IPS-15b (cell line): Measurements from ENCODE around the gene TRDMT1.

Experiments
- H3K27me3 ChIP-seq: one replicate; pipeline ENCODE4 v1.6.1; 2013; ENCODE audit warnings: low read length; ENCODE audit not compliant: control insufficient read depth, insufficient read depth
- H3K36me3 ChIP-seq: one replicate; pipeline ENCODE4 v1.6.1; 2013; ENCODE audit warnings: low read length; ENCODE audit not compliant: control insufficient read depth, insufficient read depth
- H3K4me1 ChIP-seq: one replicate; pipeline ENCODE4 v1.6.1; 2013; ENCODE audit warnings: mild to moderate bottlenecking, low read length; ENCODE audit not compliant: control insufficient read depth, insufficient read depth
- H3K4me3 ChIP-seq: one replicate; pipeline ENCODE4 v1.5.1; 2013; ENCODE audit warnings: low read depth, low read length
- H3K9ac ChIP-seq: one replicate; pipeline ENCODE4 v1.6.1; 2013; ENCODE audit warnings: low read depth, mild to moderate bottlenecking, low read length
- H3K9me3 ChIP-seq: one replicate; pipeline ENCODE4 v1.6.1; 2013; ENCODE audit warnings: mild to moderate bottlenecking, low read length; ENCODE audit not compliant: control insufficient read depth, insufficient read depth

Gene TRDMT1

DNA sequence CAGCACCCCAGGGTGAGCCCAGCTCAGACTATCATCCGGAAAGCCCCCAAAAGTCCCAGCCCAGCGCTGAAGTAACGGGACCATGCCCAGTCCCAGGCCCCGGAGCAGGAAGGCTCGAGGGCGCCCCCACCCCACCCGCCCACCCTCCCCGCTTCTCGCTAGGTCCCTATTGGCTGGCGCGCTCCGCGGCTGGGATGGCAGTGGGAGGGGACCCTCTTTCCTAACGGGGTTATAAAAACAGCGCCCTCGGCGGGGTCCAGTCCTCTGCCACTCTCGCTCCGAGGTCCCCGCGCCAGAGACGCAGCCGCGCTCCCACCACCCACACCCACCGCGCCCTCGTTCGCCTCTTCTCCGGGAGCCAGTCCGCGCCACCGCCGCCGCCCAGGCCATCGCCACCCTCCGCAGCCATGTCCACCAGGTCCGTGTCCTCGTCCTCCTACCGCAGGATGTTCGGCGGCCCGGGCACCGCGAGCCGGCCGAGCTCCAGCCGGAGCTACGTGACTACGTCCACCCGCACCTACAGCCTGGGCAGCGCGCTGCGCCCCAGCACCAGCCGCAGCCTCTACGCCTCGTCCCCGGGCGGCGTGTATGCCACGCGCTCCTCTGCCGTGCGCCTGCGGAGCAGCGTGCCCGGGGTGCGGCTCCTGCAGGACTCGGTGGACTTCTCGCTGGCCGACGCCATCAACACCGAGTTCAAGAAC lies 27.7 kb upstream of the TRDMT1 start:
- peak overlapping the region; percentile 89 for H3K4me3 ChIP-seq
- peaks cover 41% of the 10 kb centered on the region for H3K27me3 ChIP-seq
- no peaks in the 10 kb centered on the region for H3K9me3 ChIP-seq
- H3K9ac ChIP-seq, result peak overlapping the region; percentile 70
- H3K4me1 ChIP-seq, result peaks cover 15% of the 10 kb centered on the region
- H3K36me3 ChIP-seq, result peaks cover 3% of the 10 kb centered on the region

DNA sequence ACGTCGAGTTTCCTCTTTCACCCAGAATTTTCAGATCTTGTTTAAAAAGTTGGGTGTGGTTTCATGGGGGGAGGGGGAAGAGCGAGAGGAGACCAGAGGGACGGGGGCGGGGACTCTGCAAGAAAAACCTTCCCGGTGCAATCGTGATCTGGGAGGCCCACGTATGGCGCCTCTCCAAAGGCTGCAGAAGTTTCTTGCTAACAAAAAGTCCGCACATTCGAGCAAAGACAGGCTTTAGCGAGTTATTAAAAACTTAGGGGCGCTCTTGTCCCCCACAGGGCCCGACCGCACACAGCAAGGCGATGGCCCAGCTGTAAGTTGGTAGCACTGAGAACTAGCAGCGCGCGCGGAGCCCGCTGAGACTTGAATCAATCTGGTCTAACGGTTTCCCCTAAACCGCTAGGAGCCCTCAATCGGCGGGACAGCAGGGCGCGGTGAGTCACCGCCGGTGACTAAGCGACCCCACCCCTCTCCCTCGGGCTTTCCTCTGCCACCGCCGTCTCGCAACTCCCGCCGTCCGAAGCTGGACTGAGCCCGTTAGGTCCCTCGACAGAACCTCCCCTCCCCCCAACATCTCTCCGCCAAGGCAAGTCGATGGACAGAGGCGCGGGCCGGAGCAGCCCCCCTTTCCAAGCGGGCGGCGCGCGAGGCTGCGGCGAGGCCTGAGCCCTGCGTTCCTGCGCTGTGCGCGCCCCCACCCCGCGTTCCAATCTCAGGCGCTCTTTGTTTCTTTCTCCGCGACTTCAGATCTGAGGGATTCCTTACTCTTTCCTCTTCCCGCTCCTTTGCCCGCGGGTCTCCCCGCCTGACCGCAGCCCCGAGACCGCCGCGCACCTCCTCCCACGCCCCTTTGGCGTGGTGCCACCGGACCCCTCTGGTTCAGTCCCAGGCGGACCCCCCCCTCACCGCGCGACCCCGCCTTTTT lies 26.9 kb upstream of the TRDMT1 start, which contains the start of gene VIM:
VIM (plus strand) TSS at position 151 of the 925 bp plus-strand sequence. CDS start 1,182 bp downstream, outside the sequence.
- no peak within 1 kb of the TSS for H3K9ac ChIP-seq
- H3K4me3 ChIP-seq, result peak within 1 kb of the TSS; percentile 89
- H3K36me3 ChIP-seq, result no peaks in the 10 kb centered on the region
- peaks cover 15% of the 10 kb centered on the region for H3K4me1 ChIP-seq
- H3K9me3 ChIP-seq, result no peaks in the 10 kb centered on the region
- peaks cover 41% of the 10 kb centered on the region for H3K27me3 ChIP-seq

DNA sequence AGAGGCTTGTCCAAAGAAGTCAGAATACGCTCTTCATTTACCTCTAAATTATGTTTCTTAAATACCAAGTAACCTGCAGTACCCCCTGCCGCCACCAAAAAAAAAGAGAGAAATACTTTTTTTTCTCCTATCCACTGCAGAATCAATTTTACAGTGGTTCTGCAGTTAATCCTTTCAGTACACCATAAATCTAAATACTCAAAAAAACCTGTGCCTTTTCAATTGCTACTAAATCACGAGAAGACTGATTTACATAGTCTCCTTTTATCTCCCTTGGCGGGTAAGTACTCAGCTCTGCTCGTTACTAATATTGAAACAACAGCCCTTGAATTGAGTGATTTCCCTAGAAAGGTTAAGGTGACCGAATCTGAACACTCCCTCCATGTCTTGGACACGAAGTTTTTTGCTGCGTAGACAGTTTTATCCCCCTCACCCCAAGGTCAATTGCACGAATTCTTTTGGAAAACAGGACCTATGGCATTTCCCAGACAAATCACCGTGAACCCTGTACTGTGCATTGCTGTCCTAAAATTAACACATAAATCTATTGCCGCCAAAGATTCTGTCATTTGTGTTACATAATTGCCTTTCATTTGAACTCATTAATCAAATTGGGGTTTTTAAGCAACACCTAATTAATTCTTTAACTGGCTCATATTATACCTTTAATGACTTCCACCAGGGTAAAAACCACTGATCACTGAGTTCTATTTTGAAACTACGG lies 26.1 kb upstream of the TRDMT1 start:
- H3K27me3 ChIP-seq, result peaks cover 41% of the 10 kb centered on the region
- H3K9ac ChIP-seq, result no peak overlapping the region
- no peaks in the 10 kb centered on the region for H3K9me3 ChIP-seq
- H3K4me1 ChIP-seq, result peaks cover 15% of the 10 kb centered on the region
- peak overlapping the region; percentile 31 for H3K4me3 ChIP-seq
- no peaks in the 10 kb centered on the region for H3K36me3 ChIP-seq

DNA sequence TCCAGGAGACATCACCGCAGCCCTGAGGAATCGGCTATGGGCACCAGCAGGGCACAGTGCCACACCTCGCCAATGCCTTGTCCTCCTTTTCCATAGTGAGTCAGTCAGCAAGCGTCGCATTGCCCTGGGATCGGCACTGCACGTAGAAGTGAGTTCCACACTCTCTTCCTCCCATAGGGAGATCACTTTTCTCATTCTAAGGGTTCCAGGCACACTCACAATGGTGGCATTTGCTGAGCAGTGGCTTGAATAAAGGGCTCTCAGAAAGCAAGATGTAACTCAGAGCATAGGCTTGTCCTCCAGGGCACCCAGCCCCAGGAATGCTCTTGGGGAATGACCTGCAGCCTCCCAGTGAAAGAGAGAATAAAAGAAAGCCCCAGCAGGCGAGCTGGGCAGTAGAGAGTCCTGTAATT lies 25.4 kb upstream of the TRDMT1 start:
- Histone ChIP-seq H3K27me3 (peaks cover 41% of the 10 kb centered on the region), H3K9me3 (no peaks in the 10 kb centered on the region), H3K36me3 (no peaks in the 10 kb centered on the region), H3K9ac (no peak overlapping the region), H3K4me1 (peaks cover 15% of the 10 kb centered on the region), H3K4me3 (no peak overlapping the region)

DNA sequence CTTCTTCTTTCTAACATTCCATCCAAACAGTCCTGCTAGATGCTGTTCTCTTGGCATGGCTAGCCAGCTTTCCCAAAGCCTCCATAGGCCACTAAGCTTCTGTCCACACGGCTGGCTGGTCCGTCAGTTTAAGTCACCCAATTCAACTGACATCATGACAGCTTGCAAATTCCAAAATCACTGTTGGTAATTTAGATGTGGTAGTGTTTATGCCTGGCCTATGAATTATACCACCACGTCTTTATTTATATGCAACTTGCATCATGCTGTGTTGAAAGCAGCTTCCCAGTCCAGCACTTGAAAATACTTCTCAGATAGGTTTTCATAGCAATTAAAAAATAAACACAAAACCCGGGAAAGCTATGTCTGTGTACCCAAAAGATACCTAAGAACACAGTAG lies 24.3 kb upstream of the TRDMT1 start:
- peaks cover 15% of the 10 kb centered on the region for H3K4me1 ChIP-seq
- no peaks in the 10 kb centered on the region for H3K36me3 ChIP-seq
- no peaks in the 10 kb centered on the region for H3K9me3 ChIP-seq
- H3K9ac ChIP-seq, result no peak overlapping the region
- H3K27me3 ChIP-seq, result peaks cover 41% of the 10 kb centered on the region
- H3K4me3 ChIP-seq, result no peak overlapping the region

DNA sequence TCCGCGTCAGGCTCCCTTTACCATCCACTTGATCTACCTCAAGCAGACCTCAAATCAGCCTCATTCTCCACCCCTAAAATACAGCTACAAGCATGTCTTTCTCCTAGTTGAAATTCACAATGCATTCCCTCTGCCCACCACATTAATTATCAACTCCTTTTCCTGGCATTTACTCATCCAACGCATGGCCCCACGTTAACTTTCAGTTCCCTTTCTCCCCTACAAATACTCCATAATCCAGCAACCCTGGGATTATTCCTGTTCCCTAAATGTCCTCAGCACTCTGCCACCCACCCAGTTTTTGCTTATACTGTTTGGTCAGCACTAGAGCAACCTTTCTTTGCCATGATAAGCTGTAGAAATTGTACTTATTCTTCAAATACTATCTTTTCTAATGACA lies 20.9 kb upstream of the TRDMT1 start:
- no peak overlapping the region for H3K4me3 ChIP-seq
- H3K36me3 ChIP-seq, result no peaks in the 10 kb centered on the region
- H3K9ac ChIP-seq, result no peak overlapping the region
- peaks cover 10% of the 10 kb centered on the region for H3K4me1 ChIP-seq
- no peaks in the 10 kb centered on the region for H3K9me3 ChIP-seq
- H3K27me3 ChIP-seq, result peaks cover 27% of the 10 kb centered on the region

DNA sequence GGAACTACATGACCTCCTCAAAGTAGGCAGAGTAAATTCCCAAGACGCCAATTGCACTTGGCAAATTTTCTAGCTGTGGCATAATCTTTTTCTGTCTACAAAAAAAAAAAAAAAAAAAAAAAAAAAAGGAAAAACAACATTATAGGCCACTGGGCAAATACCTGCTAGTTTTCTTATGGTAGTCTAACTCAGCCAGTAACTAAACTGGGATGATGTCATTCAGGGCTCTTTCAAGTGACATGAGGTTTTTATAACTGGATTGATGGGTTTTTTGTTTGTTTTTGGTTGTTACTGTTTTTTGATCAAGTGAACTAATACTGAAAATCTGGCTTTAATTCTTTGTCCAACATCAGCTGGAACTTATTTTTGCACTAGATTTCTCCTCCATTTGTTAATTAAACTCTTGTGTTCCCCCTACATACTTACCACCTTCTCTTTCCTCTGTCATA lies 19.2 kb upstream of the TRDMT1 start:
- H3K4me3 ChIP-seq, result no peak overlapping the region
- peaks cover 10% of the 10 kb centered on the region for H3K27me3 ChIP-seq
- H3K36me3 ChIP-seq, result no peaks in the 10 kb centered on the region
- H3K9ac ChIP-seq, result no peak overlapping the region
- no peaks in the 10 kb centered on the region for H3K9me3 ChIP-seq
- H3K4me1 ChIP-seq, result no peaks in the 10 kb centered on the region

DNA sequence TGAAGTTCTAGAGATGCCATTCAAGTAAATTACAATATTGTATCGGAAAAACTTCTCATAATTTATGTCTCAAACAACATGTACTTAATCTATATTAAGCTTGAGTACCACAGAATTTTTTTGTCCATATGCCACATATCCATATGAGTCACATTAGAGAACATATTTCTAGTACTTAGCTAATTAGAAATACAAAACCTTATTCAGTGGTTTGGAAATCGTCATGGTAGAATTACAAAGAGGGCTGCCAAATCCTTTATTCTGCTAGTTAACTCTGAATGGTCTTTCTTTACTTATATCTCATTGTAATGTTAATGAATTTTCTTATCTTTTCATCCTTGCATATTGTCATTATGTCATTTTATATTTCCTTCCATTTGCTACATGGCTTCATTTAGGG lies 17.6 kb upstream of the TRDMT1 start:
- peaks cover 4% of the 10 kb centered on the region for H3K4me1 ChIP-seq

DNA sequence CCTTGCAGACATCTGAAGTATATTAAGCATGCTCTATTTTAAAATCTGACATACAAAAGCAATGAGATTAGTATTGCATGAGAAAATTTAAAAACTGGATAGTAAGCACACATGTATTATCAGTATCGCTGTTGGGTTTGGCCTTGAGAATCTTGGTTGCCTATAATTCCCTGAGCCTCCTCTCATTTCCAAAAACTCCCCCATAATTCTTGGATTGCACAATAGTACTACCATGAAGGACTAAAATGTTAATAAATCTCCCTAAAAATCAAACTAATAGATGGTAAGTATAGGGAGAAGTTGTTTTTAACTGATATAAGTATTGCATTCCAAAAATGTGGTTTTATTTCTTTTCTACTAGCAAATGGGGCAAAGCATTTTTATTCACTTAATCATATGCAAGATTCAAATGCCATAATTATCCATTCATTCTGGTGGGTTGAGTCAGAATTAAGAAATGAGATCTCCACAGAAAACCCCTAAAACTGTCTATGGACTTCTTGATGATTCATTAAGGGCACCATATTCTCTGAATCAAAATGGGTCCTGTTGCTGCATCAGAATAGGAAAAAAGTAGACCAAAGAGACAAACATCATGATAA lies 16.3 kb upstream of the TRDMT1 start:
- Histone ChIP-seq H3K36me3 (no peaks in the 10 kb centered on the region), H3K9me3 (no peaks in the 10 kb centered on the region), H3K4me1 (peaks cover 4% of the 10 kb centered on the region), H3K4me3 (no peak overlapping the region), H3K9ac (no peak overlapping the region), H3K27me3 (no peaks in the 10 kb centered on the region)

More for the DNA sequence above, 17.6 kb upstream of the TRDMT1 start:
- Histone ChIP-seq H3K9me3 (no peaks in the 10 kb centered on the region), H3K27me3 (no peaks in the 10 kb centered on the region), H3K36me3 (no peaks in the 10 kb centered on the region), H3K9ac (no peak overlapping the region), H3K4me3 (no peak overlapping the region)

DNA sequence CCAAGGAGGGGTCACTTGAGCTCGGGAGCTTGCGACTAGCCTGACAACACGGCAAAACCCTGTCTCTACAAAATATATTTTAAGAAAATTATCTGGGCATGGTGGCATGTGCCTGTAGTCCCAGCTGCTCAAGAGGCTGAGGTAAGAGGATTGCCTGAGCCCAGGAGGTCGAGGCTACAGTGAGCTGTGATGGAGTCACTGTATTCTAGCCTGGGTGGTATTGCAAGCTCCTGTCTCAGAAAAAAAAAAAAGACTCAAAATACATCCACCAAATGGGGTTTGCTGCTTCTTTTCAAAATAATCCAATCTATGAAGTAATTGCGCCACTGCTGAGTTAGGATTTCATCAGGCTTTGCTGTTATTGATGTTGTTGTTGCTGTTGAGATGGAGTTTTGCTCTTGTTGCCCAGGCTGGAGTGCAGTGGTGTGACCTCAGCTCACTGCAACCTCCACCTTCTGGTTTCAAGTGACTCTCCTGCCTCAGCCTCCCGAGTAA lies 15.5 kb upstream of the TRDMT1 start:
- peaks cover 4% of the 10 kb centered on the region for H3K4me1 ChIP-seq
- H3K9ac ChIP-seq, result no peak overlapping the region
- no peaks in the 10 kb centered on the region for H3K36me3 ChIP-seq
- no peaks in the 10 kb centered on the region for H3K9me3 ChIP-seq
- no peak overlapping the region for H3K4me3 ChIP-seq
- no peaks in the 10 kb centered on the region for H3K27me3 ChIP-seq
